H1 (cell line): ENCODE measurements around the gene RFX2. TPM values are rescaled to one million over a fixed set of nuclear protein-coding genes. Genes with fewer than 3 reads are reported as not detected.

Experiments
- CTCF ChIA-PET: fragments of 300-600 bp; sonication (Branson Sonifier 250); formaldehyde crosslinking; loops from one replicate; lab custom pipeline; 2021; ENCODE audit not compliant: partially characterized antibody; lab: Charles Lee
- POLR2A ChIA-PET: fragments of 300-600 bp; sonication (Branson Sonifier 250); formaldehyde crosslinking; loops from one replicate; lab custom pipeline; 2021; ENCODE audit warnings: inconsistent platforms; ENCODE audit not compliant: partially characterized antibody; lab: Charles Lee
- DNase-seq, 2 experiments: peaks; one replicate each; pipeline versions ENCODE4 v3.0.0 to v3.0.0-alpha.2; 2010 to 2022; ENCODE audit warnings: low spot score in 2 of 2, low read depth in 1 of 2, mixed read lengths in 1 of 2
- FAIRE-seq: peaks from 2 replicates; lab custom pipeline; 2011; peaks lifted over from hg19 to GRCh38; lab: Jason Lieb, UNC
- H2AFZ ChIP-seq: 2 replicates; pipeline ENCODE4 v1.8.1; 2012; ENCODE audit warnings: low read length, inconsistent platforms
- H2AK5ac ChIP-seq: 2 replicates; pipeline ENCODE4 v1.6.1; 2013; ENCODE audit warnings: low read depth, low read length
- H2BK120ac ChIP-seq: replicated peaks from 2 replicates; pipeline ENCODE3; 2013; ENCODE audit warnings: low read depth, low read length, inconsistent platforms
- H2BK12ac ChIP-seq: 2 replicates; pipeline ENCODE4 v1.6.1; 2013; ENCODE audit warnings: low read depth, low read length
- H2BK15ac ChIP-seq: 2 replicates; pipeline ENCODE4 v1.6.1; 2013; ENCODE audit warnings: low read length
- H2BK20ac ChIP-seq: 2 replicates; pipeline ENCODE4 v1.6.1; 2013; ENCODE audit warnings: low read length
- H2BK5ac ChIP-seq: 2 replicates; pipeline ENCODE4 v1.6.1; 2013; ENCODE audit warnings: low read depth, low read length
- H3K14ac ChIP-seq: 2 replicates; pipeline ENCODE4 v1.6.1; 2013; ENCODE audit warnings: inconsistent platforms; ENCODE audit not compliant: insufficient read length
- H3K18ac ChIP-seq: 2 replicates; pipeline ENCODE4 v1.6.1; 2013; ENCODE audit warnings: low read length; ENCODE audit errors: extremely low read depth
- H3K23ac ChIP-seq: 2 replicates; pipeline ENCODE4 v1.6.1; 2013; ENCODE audit warnings: inconsistent platforms; ENCODE audit not compliant: insufficient read length
- H3K23me2 ChIP-seq: 2 replicates; pipeline ENCODE4 v1.6.1; 2013; ENCODE audit warnings: low read depth, low read length
- H3K27ac ChIP-seq: 2 replicates; pipeline ENCODE4 v1.6.1; 2011; ENCODE audit warnings: low read depth, low read length, inconsistent platforms
- H3K27me3 ChIP-seq, 4 experiments: replicated peaks in 1 of 4; 1 replicate in 1 of 4; 2 replicates in 3 of 4; pipeline versions ENCODE4 v1.6.1 to v1.8.1; 2011 to 2013; ENCODE audit warnings: low read length in 3 of 4, mild to moderate bottlenecking in 3 of 4, inconsistent platforms in 2 of 4, mixed read lengths in 2 of 4, moderate library complexity in 1 of 4; ENCODE audit not compliant: control insufficient read depth in 3 of 4, insufficient read depth in 3 of 4; ENCODE audit errors: extremely low read depth in 1 of 4
- H3K36me3 ChIP-seq, 4 experiments: 2 replicates each; pipeline versions ENCODE4 v1.6.1 to v1.8.1; 2011 to 2013; ENCODE audit warnings: mild to moderate bottlenecking in 4 of 4, low read length in 3 of 4, moderate library complexity in 2 of 4, control low read depth in 1 of 4, inconsistent platforms in 1 of 4; ENCODE audit not compliant: insufficient read depth in 4 of 4, control insufficient read depth in 2 of 4
- H3K4ac ChIP-seq: replicated peaks from 2 replicates; pipeline ENCODE3; 2013; ENCODE audit warnings: low read length, low read depth, mixed read lengths, inconsistent platforms; ENCODE audit not compliant: insufficient read length
- H3K4me1 ChIP-seq, 4 experiments: replicated peaks in 1 of 4; 1 replicate in 1 of 4; 2 replicates in 3 of 4; pipeline versions ENCODE4 v1.6.1 to v1.8.1; 2011 to 2013; ENCODE audit warnings: low read length in 3 of 4, inconsistent platforms in 2 of 4, mixed read lengths in 1 of 4; ENCODE audit not compliant: insufficient read depth in 4 of 4, control insufficient read depth in 3 of 4
- H3K4me2 ChIP-seq, 2 experiments: 2 replicates each; pipeline versions ENCODE4 v1.6.1 to v1.8.1; 2011 to 2013; ENCODE audit warnings: low read depth in 2 of 2, low read length in 2 of 2, control low read depth in 1 of 2, inconsistent platforms in 1 of 2, mild to moderate bottlenecking in 1 of 2; ENCODE audit not compliant: insufficient read depth in 1 of 2
- H3K4me3 ChIP-seq, 4 experiments: fragments of 200-600, 300-600 bp in 1 of 4; sonication (generic), shearing (Covaris generic), sonication (Bioruptor Twin) in 1 of 4; 2 replicates each; pipeline versions ENCODE4 v1.5.1 to v1.8.1; 2011 to 2016; ENCODE audit warnings: low read length in 4 of 4, low read depth in 3 of 4, control low read depth in 2 of 4, inconsistent platforms in 2 of 4, mild to moderate bottlenecking in 2 of 4, mixed read lengths in 1 of 4, moderate library complexity in 1 of 4; ENCODE audit not compliant: insufficient read depth in 2 of 4; ENCODE audit errors: extremely low read depth in 1 of 4
- H3K56ac ChIP-seq: replicated peaks from 2 replicates; pipeline ENCODE3; 2013; ENCODE audit warnings: low read depth, mild to moderate bottlenecking, mixed read lengths, low read length, inconsistent platforms; ENCODE audit not compliant: insufficient read length
- H3K79me1 ChIP-seq: 2 replicates; pipeline ENCODE4 v1.6.1; 2013; ENCODE audit warnings: low read depth, low read length, control low read depth
- H3K79me2 ChIP-seq, 2 experiments: 2 replicates each; pipeline versions ENCODE4 v1.6.1 to v1.8.1; 2012 to 2013; ENCODE audit warnings: low read length in 2 of 2, mild to moderate bottlenecking in 2 of 2, inconsistent platforms in 1 of 2; ENCODE audit not compliant: insufficient read depth in 2 of 2, control insufficient read depth in 1 of 2
- H3K9ac ChIP-seq, 4 experiments: replicated peaks in 1 of 4; 1 replicate in 1 of 4; 2 replicates in 3 of 4; pipeline versions ENCODE4 v1.6.1 to v1.8.1; 2011 to 2013; ENCODE audit warnings: low read depth in 3 of 4, low read length in 3 of 4, control low read depth in 2 of 4, mild to moderate bottlenecking in 2 of 4, moderate library complexity in 2 of 4, inconsistent platforms in 1 of 4; ENCODE audit errors: extremely low read depth in 1 of 4
- H3K9me3 ChIP-seq, 2 experiments: 2 replicates each; pipeline versions ENCODE4 v1.6.1 to v1.8.1; 2012 to 2013; ENCODE audit warnings: mild to moderate bottlenecking in 2 of 2, moderate library complexity in 2 of 2, control low read depth in 1 of 2, inconsistent platforms in 1 of 2, low read depth in 1 of 2, low read length in 1 of 2, mixed read lengths in 1 of 2; ENCODE audit not compliant: insufficient read depth in 2 of 2
- H4K20me1 ChIP-seq, 2 experiments: replicated peaks in 1 of 2; 2 replicates each; pipeline versions ENCODE3 to v1.8.1; 2011 to 2013; ENCODE audit warnings: inconsistent platforms in 2 of 2, low read length in 2 of 2, mild to moderate bottlenecking in 1 of 2; ENCODE audit not compliant: insufficient read depth in 2 of 2, control insufficient read depth in 1 of 2
- H4K5ac ChIP-seq: 2 replicates; pipeline ENCODE4 v1.6.1; 2013; ENCODE audit warnings: low read length, low read depth, mixed read lengths, inconsistent platforms; ENCODE audit not compliant: insufficient read length
- H4K8ac ChIP-seq: 2 replicates; pipeline ENCODE4 v1.8.0; 2013; ENCODE audit warnings: mild to moderate bottlenecking, moderate library complexity, low read length, inconsistent platforms; ENCODE audit not compliant: insufficient read depth; ENCODE audit errors: extremely low read depth
- H4K91ac ChIP-seq: replicated peaks from 2 replicates; pipeline ENCODE3; 2013; ENCODE audit warnings: low read length, mixed read lengths, inconsistent platforms; ENCODE audit not compliant: insufficient read length
- ASH2L ChIP-seq: fragments of 200-600, 300-600 bp; sonication (generic); IDR thresholded peaks from one replicate; pipeline ENCODE4 v1.7.1; 2017; ENCODE audit warnings: low read length
- CREB1 ChIP-seq: IDR thresholded peaks from 2 replicates; pipeline ENCODE4 v1.6.1; 2012; ENCODE audit warnings: inconsistent platforms
- E2F6 ChIP-seq: IDR thresholded peaks from 2 replicates; pipeline ENCODE4 v1.6.1; 2012; ENCODE audit warnings: inconsistent platforms
- FOSL1 ChIP-seq: IDR thresholded peaks from 2 replicates; pipeline ENCODE4 v1.6.1; 2011; ENCODE audit warnings: mild to moderate bottlenecking, low read depth, low read length, moderate library complexity; ENCODE audit not compliant: insufficient read depth
- RBBP5 ChIP-seq: IDR thresholded peaks from 2 replicates; pipeline ENCODE4 v1.7.1; 2012; ENCODE audit warnings: low read depth, mild to moderate bottlenecking, inconsistent platforms, low read length, moderate library complexity, borderline replicate concordance
- RNF2 ChIP-seq: fragments of 200-900, 300-1000 bp; sonication (generic); IDR thresholded peaks from 2 replicates; pipeline ENCODE4 v1.7.1; 2016; ENCODE audit warnings: borderline replicate concordance, low read depth, mild to moderate bottlenecking, antibody characterized with exemption, low read length; ENCODE audit not compliant: poor library complexity, severe bottlenecking; ENCODE audit errors: missing control alignments
- SIRT6 ChIP-seq: IDR thresholded peaks from one replicate; pipeline ENCODE4 v1.7.1; 2012; ENCODE audit warnings: low read length, inconsistent platforms
- SP1 ChIP-seq: IDR thresholded peaks from 2 replicates; pipeline ENCODE4 v1.6.1; 2011; ENCODE audit warnings: low read depth, low read length
- SP2 ChIP-seq: IDR thresholded peaks from 2 replicates; pipeline ENCODE4 v1.6.1; 2012; ENCODE audit warnings: mild to moderate bottlenecking, low read length, inconsistent platforms
- SP4 ChIP-seq: IDR thresholded peaks from 2 replicates; pipeline ENCODE4 v1.6.1; 2012; ENCODE audit warnings: low read length, inconsistent platforms
- TEAD4 ChIP-seq: IDR thresholded peaks from 2 replicates; pipeline ENCODE4 v1.6.1; 2012; ENCODE audit warnings: low read depth, low read length, inconsistent platforms, mixed read lengths
- YY1 ChIP-seq: IDR thresholded peaks from 2 replicates; pipeline ENCODE4 v1.6.1; 2011; ENCODE audit warnings: low read depth, mild to moderate bottlenecking, low read length
- WGBS, 2 experiments: shearing (Covaris generic) in 1 of 2; methylation state at CpG; one replicate each; pipeline versions ENCODE4 v1.1.6 to v1.1.7; 2013 to 2015; ENCODE audit warnings: low lambda C conversion rate in 2 of 2, mixed read lengths in 2 of 2, inconsistent platforms in 1 of 2, low coverage in 1 of 2, missing lambda C conversion rate in 1 of 2; ENCODE audit not compliant: insufficient replicate concordance in 2 of 2, insufficient coverage in 1 of 2, insufficient read length in 1 of 2; ENCODE audit errors: extremely low coverage in 1 of 2, missing lambda C conversion rate in 1 of 2; 5-methylcytosine and 5-hydroxymethylcytosine counted together
- polyA plus RNA-seq, 7 experiments: library from polyadenylated mRNA; depleted of rRNA in 3 of 7; stranded (reverse) in 5 of 7; unstranded in 2 of 7; fragments of >200 nt in 5 of 7; fragments of 200-250 nt in 2 of 7; gene quantifications; 1 replicate in 5 of 7; 2 replicates in 1 of 7; 4 replicates in 1 of 7; pipeline versions ENCODE4 v1.2.1 to v1.2.3, GENCODE V29; 2011 to 2013; ENCODE audit warnings: missing spikeins in 2 of 7, mixed read lengths in 2 of 7
- total RNA-seq: library from RNA; stranded (reverse); fragmentation: NEBNext Ultra II Directional; extraction: Animal tissue kit (Norgen Biotek cat#: 25700); gene quantifications from 2 replicates; pipeline ENCODE4 v1.2.1, GENCODE V29; 2021

RFX2 gene
- total and polyA plus RNA-seq, 2 of the 8 experiments (the other 6 are each of a cell fraction or from before 2014, with no cell fraction given), result 4.8 to 5.3 TPM

- Histone ChIP-seq H3K56ac (no peak overlapping the region), H3K9ac (no peak overlapping the region), H3K14ac (no peak overlapping the region), H3K79me1 (no peaks in the 10 kb centered on the region), H2BK12ac (0 out of 2 replicates have a peak overlapping the region, but pooled peaks have one; percentile 27), H3K27ac (no peak overlapping the region), H2BK15ac (peak overlapping the region; percentile 72; the same call in 1 of the 2 replicates), H2BK5ac (no peak overlapping the region), H3K27me3 (peaks cover 0 to 4% (median under 1%) of the 10 kb centered on the region in 4 experiments; a peak in 4 of 7 replicates), H3K79me2 (no peaks in the 10 kb centered on the region), H3K23me2 (no peaks in the 10 kb centered on the region), H3K4me2 (no peak overlapping the region), H4K5ac (no peak overlapping the region), H2AK5ac (no peak overlapping the region), H2BK120ac (no peak overlapping the region), H4K91ac (no peak overlapping the region), H3K4me1 (peaks cover 0 to 6% (median 0%) of the 10 kb centered on the region in 4 experiments; a peak in 2 of 7 replicates), H4K20me1 (no peaks in the 10 kb centered on the region), H4K8ac (no peak overlapping the region), H3K23ac (no peak overlapping the region), H3K4me3 (no peak overlapping the region), H3K36me3 (no peaks in the 10 kb centered on the region), H2AFZ (no peak overlapping the region), H3K18ac (peak overlapping the region; percentile 78; the same call in 1 of the 2 replicates), H3K9me3 (no peaks in the 10 kb centered on the region), H2BK20ac (no peak overlapping the region), H3K4ac (no peak overlapping the region)
- DNase-seq (peak; percentile 25 to 69), FAIRE-seq (no peak)
- POLR2A ChIA-PET, result interaction anchor here (0.8 to 2.0 kb wide), 4 partner anchors 25 to 328 kb away, joined by 3 to 7 read pairs (median 6); no protein-coding TSS in a partner anchor
- WGBS, 2 experiments, result 51% methylated on average over 9 of the region's 10 CpGs; no CpG with 5 or more reads in 1 of the 2 experiments
- CTCF ChIA-PET, result interaction anchor here (0.6 to 11.7 kb wide), 25 partner anchors 9 to 1768 kb away, joined by 3 to 306 read pairs (median 4); partner anchors contain the start of gene NRTN
- TF ChIP-seq ASH2L, result no peak
- TF ChIP-seq RNF2, result no peak
- no peak for TF ChIP-seq YY1
- TF ChIP-seq SP2, result no peak
- TF ChIP-seq SP4, result no peak
- no peak for TF ChIP-seq E2F6
- no peak for TF ChIP-seq SP1
- no peak for TF ChIP-seq RBBP5
- TF ChIP-seq TEAD4, result no peak
- TF ChIP-seq SIRT6, result no peak
- TF ChIP-seq CREB1, result no peak
- no peak for TF ChIP-seq FOSL1
Measured at GRCh38 chr19:6018786-6019185, 91.5 kb downstream of the RFX2 start.
